ENCODE data around the gene RNF144B.

DNA sequence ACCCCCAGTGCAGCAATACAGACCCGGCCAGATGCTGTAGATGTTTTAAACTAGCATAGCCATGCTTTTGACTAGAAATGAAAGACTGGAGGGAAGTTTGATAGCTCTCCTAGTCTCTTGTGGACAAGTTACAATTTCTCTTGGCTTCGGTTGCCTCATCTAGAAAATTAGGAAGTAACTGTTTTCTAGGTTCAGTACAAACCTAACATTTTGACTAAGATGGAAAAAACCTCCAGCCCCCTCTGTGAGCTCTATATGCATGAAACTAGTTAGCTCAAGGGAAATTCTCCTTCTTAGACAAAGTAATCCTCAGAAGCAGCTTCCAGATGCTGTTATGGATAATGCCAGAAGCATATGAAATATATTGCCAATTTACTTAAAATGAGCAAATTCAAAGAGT lies 86.6 kb downstream of the RNF144B start:
- TF ChIP-seq, protein P1, sequence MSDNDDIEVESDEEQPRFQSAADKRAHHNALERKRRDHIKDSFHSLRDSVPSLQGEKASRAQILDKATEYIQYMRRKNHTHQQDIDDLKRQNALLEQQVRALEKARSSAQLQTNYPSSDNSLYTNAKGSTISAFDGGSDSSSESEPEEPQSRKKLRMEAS (IDR thresholded peaks at IDR 0.05) = no peak
- TF ChIP-seq GABPA (IDR thresholded peaks at IDR 0.05; ENCODE audit: borderline replicate concordance, insufficient read depth, low read length) (no peak), RFX5 (IDR thresholded peaks at IDR 0.05; ENCODE audit: borderline replicate concordance, low read depth, low read length) (no peak), SUZ12 (IDR thresholded peaks at IDR 0.05; ENCODE audit: low read length) (no peak), EZH2 (IDR thresholded peaks at IDR 0.05; ENCODE audit: low read depth, low read length, severe bottlenecking) (no peak), CEBPB (IDR thresholded peaks at IDR 0.05; ENCODE audit: low read depth, low read length) (no peak), TEAD4 (IDR thresholded peaks at IDR 0.05; ENCODE audit: low read depth, low read length) (no peak), RNF2 (IDR thresholded peaks at IDR 0.05; ENCODE audit: borderline replicate concordance, low read depth, low read length, missing control alignments, poor library complexity, severe bottlenecking) (no peak), POLR2A (IDR thresholded peaks at IDR 0.05; ENCODE audit: control extremely low read depth in 1 of 2, low read depth in 2 of 2, low read length in 2 of 2) (no peak), KDM4A (IDR thresholded peaks at IDR 0.05; ENCODE audit: low read depth, low read length, severe bottlenecking) (no peak), EGR1 (IDR thresholded peaks at IDR 0.05; ENCODE audit: borderline replicate concordance, low read depth, low read length) (no peak), PHF8 (conservative IDR thresholded peaks at IDR 0.05; ENCODE audit: low read depth, low read length) (no peak)
- TF ChIP-seq, protein P2, sequence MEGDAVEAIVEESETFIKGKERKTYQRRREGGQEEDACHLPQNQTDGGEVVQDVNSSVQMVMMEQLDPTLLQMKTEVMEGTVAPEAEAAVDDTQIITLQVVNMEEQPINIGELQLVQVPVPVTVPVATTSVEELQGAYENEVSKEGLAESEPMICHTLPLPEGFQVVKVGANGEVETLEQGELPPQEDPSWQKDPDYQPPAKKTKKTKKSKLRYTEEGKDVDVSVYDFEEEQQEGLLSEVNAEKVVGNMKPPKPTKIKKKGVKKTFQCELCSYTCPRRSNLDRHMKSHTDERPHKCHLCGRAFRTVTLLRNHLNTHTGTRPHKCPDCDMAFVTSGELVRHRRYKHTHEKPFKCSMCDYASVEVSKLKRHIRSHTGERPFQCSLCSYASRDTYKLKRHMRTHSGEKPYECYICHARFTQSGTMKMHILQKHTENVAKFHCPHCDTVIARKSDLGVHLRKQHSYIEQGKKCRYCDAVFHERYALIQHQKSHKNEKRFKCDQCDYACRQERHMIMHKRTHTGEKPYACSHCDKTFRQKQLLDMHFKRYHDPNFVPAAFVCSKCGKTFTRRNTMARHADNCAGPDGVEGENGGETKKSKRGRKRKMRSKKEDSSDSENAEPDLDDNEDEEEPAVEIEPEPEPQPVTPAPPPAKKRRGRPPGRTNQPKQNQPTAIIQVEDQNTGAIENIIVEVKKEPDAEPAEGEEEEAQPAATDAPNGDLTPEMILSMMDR (IDR thresholded peaks at IDR 0.05; ENCODE audit: control extremely low read depth in 1 of 3, insufficient read depth in 1 of 3, low read depth in 1 of 3, low read length in 3 of 3) = no peak

All from H1 (cell line).